ENCODE data around the gene CLDN6. TPM values are rescaled to one million over a fixed set of nuclear protein-coding genes. Genes with fewer than 3 reads are reported as not detected.
"Not testable (repeated sequence)": the region's sequence is repeated elsewhere in the genome, so short reads cannot be mapped to it uniquely, and the experiment has no call there.

CLDN6 gene
- total and polyA plus RNA-seq, 9 donors: 1.8 TPM; not detected in 8

DNA sequence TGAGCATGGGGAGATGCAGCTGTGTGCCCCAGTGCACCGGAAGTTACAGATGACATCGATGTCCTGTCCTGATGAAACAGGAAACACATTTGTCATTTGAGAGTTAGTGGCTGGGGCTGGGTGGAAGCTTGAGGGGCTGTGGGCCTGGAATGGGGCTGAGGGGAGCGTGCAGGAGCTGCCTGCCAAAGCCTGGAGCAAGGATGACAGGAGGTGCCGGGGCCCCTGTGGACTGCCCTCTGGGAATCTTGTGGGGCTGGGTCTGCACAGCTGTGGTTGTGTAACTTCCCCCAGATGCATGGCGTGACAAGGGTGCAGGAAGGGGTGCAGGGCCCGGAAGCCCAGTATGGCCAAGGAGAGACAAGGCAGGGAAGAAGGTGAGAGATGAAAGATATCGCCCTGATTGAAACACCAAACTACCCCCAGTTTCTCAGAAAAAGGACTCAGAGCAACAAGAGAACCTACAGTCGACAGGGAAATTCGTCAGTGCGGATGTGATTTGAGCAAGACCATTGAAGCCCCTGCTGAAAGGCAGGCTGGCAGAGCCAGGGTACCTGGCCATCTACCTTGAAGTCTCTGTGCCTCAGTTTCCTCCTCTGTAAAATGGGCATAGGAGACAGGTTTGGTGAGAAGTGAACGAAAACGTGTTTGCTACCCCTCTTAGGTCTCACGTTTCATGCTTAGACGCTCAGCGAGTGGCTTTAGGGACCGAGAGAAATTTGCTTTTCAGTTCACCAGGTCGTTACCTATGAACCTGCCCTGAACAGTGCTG, 37.2 kb upstream of the CLDN6 start:
- H3K4me3 ChIP-seq: no peak overlapping the region
- no peak for DNase-seq
- H3K9me3 ChIP-seq: no peaks in the 10 kb centered on the region
- TF ChIP-seq CTCF (IDR thresholded peaks at IDR 0.05) (no peak), EP300 (IDR thresholded peaks at IDR 0.05) (no peak), POLR2A (IDR thresholded peaks at IDR 0.05) (no peak)
- H3K27ac ChIP-seq: no peak overlapping the region
- H3K36me3 ChIP-seq: no peaks in the 10 kb centered on the region
- intact Hi-C loops (cut with DNase I): loop anchor here in 3 of 4 donors (5.0 to 10.0 kb wide), 2 partner anchors 110 to 112 kb away; no protein-coding TSS in a partner anchor
- 83 to 84% (median 83%) methylated on average over 17 of the region's 17 CpGs for WGBS, 3 donors
- H3K27me3 ChIP-seq: no peaks in the 10 kb centered on the region
- H3K4me1 ChIP-seq (ENCODE audit: insufficient read depth): peaks cover 8% of the 10 kb centered on the region

GRCh38 chr16:3053330-3053710, 35.3 kb upstream of the CLDN6 start:
- not testable (repeated sequence) for H3K27me3 ChIP-seq; H3K4me3 ChIP-seq; DNase-seq; H3K4me1 ChIP-seq (ENCODE audit: insufficient read depth); H3K9me3 ChIP-seq; H3K36me3 ChIP-seq; H3K27ac ChIP-seq
- intact Hi-C loops (cut with DNase I): loop anchor here in 1 of 4 donors (10.0 kb wide), 1 partner anchor 111 kb away; no protein-coding TSS in a partner anchor
- WGBS, 3 donors: 86 to 91% (median 90%) methylated on average over 6 to 13 of the region's 13 CpGs

DNA sequence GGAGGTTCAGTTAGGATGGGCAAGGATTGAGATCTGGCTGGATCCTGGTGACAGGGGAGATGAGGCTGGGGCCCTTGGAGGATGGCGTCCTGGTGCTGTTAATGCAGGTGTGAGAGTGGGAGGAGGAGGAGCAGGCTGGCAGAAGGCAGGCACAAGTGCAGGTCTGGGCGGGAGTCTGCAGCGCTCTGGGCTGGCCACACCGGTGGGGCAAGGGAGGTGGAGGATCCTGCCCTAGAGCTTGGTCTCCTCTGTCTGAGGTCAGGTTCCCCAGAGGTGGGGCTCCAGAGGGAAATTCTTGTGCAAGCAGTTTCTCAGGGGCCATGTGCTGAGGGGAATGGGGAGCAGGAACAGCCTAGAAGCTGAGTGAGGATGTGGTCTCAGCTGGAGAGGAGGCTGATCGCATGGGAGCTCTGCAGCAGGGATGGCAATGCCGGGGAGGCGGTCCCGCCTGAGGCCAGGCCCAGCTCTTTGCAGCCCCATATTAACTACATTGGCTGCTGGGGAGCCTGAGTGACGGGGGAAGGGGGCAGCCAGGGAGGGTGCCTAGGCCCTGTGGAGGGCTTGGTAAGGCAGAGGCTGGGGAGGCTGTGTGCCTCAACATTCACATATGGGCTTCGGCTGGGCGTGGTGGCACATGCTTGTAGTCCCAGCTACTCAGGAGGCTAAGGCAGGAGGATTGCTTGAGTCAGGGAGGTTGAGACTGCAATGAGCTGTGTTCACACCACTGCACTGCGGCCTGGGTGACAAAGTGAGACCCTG, 34.8 kb upstream of the CLDN6 start:
- WGBS, 3 donors: 80 to 84% (median 84%) methylated on average over 10 to 12 of the region's 12 CpGs
- H3K4me3 ChIP-seq; H3K27ac ChIP-seq; DNase-seq; H3K4me1 ChIP-seq (ENCODE audit: insufficient read depth); H3K27me3 ChIP-seq; H3K36me3 ChIP-seq; H3K9me3 ChIP-seq: not testable (repeated sequence)
- intact Hi-C loops (cut with DNase I): loop anchor here in 1 of 4 donors (10.0 kb wide), 1 partner anchor 112 kb away; no protein-coding TSS in a partner anchor

- intact Hi-C loops (cut with DNase I): loop anchor here in 1 of 4 donors (10.0 kb wide), 1 partner anchor 113 kb away; no protein-coding TSS in a partner anchor
- TF ChIP-seq CTCF (IDR thresholded peaks at IDR 0.05) (no peak), EP300 (IDR thresholded peaks at IDR 0.05) (no peak), POLR2A (IDR thresholded peaks at IDR 0.05) (no peak)
- H3K27ac ChIP-seq: no peak overlapping the region
- H3K27me3 ChIP-seq: no peaks in the 10 kb centered on the region
- 66 to 70% (median 66%) methylated on average over 9 of the region's 9 CpGs for WGBS, 3 donors
- no peak for DNase-seq
- no peaks in the 10 kb centered on the region for H3K36me3 ChIP-seq
- no peaks in the 10 kb centered on the region for H3K9me3 ChIP-seq
- no peaks in the 10 kb centered on the region for H3K4me1 ChIP-seq (ENCODE audit: insufficient read depth)
- H3K4me3 ChIP-seq: no peak overlapping the region
These were observed 33.5 kb upstream of the CLDN6 start for GRCh38 chr16:3051494-3051893.

GRCh38 chr16:3051009-3051408, 33.0 kb upstream of the CLDN6 start:
- WGBS, 3 donors: 4 to 11% (median 8%) methylated on average over 4 of the region's 4 CpGs
- Histone ChIP-seq H3K4me1 (ENCODE audit: insufficient read depth) (peaks cover under 1% of the 10 kb centered on the region), H3K4me3 (no peak overlapping the region), H3K27ac (no peak overlapping the region), H3K36me3 (no peaks in the 10 kb centered on the region), H3K27me3 (no peaks in the 10 kb centered on the region), H3K9me3 (no peaks in the 10 kb centered on the region)
- TF ChIP-seq CTCF (IDR thresholded peaks at IDR 0.05) (no peak), EP300 (IDR thresholded peaks at IDR 0.05) (no peak), POLR2A (IDR thresholded peaks at IDR 0.05) (no peak)
- intact Hi-C loops (cut with DNase I): loop anchor here in 1 of 4 donors (10.0 kb wide), 1 partner anchor 114 kb away; no protein-coding TSS in a partner anchor
- DNase-seq: no peak

All from ovary (tissue), 9 donors.